ENCODE data around the gene C1QTNF9. TPM values are rescaled to one million over a fixed set of nuclear protein-coding genes. Genes with fewer than 3 reads are reported as not detected.

The C1QTNF9 gene
- total RNA-seq, 1 donor from 2014 or later, result not detected

DNA sequence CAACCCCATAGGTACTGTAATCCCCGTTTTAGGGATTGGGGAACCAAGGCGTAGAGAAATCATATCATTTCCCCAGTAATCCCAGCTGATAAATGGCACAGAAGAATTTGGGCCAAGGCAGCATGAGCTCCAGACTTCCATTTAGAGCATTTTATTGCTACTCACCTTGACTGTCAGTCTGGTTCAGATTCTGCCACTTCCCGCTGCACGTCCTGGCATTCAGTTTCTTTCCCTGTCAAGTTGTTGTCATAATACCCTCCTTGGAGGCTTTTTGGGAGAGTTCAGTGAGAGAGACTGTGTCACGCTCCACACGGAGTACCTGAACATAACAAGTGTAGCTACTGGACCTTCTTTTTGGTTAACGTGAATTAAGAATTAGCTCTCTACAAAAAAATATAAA, 7.5 kb upstream of the C1QTNF9 start:
- Histone ChIP-seq H3K9me3 (no peaks in the 10 kb centered on the region), H3K36me3 (peaks cover 21 to 66% of the 10 kb centered on the region in 2 donors), H3K4me3 (no peak overlapping the region), H3K27ac (no peak overlapping the region), H3K27me3 (no peaks in the 10 kb centered on the region), H3K4me1 (no peaks in the 10 kb centered on the region)
- DNase-seq (ENCODE audit: low spot score in 2 of 2), result no peak
- TF ChIP-seq CTCF (IDR thresholded peaks at IDR 0.05), result no peak
- intact Hi-C loops (cut with DNase I), result no loop called here

- intact Hi-C loops (cut with DNase I), result no loop called here
- Histone ChIP-seq H3K4me1 (no peaks in the 10 kb centered on the region), H3K36me3 (peaks cover 12 to 40% of the 10 kb centered on the region in 2 donors), H3K27me3 (no peaks in the 10 kb centered on the region), H3K9me3 (no peaks in the 10 kb centered on the region), H3K27ac (no peak overlapping the region), H3K4me3 (no peak overlapping the region)
- TF ChIP-seq CTCF (IDR thresholded peaks at IDR 0.05), result no peak
- DNase-seq (ENCODE audit: low spot score in 2 of 2), result no peak
Measured at GRCh38 chr13:24304620-24305019, 4.8 kb upstream of the C1QTNF9 start.

- Histone ChIP-seq H3K9me3 (no peaks in the 10 kb centered on the region), H3K27me3 (no peaks in the 10 kb centered on the region), H3K4me1 (no peaks in the 10 kb centered on the region), H3K4me3 (no peak overlapping the region), H3K36me3 (peaks cover 4 to 25% of the 10 kb centered on the region in 2 donors), H3K27ac (no peak overlapping the region)
- intact Hi-C loops (cut with DNase I), result no loop called here
- TF ChIP-seq CTCF (IDR thresholded peaks at IDR 0.05), result no peak
- no peak for DNase-seq (ENCODE audit: low spot score in 2 of 2)
Measured at GRCh38 chr13:24306632-24307031, 2.7 kb upstream of the C1QTNF9 start.

DNA sequence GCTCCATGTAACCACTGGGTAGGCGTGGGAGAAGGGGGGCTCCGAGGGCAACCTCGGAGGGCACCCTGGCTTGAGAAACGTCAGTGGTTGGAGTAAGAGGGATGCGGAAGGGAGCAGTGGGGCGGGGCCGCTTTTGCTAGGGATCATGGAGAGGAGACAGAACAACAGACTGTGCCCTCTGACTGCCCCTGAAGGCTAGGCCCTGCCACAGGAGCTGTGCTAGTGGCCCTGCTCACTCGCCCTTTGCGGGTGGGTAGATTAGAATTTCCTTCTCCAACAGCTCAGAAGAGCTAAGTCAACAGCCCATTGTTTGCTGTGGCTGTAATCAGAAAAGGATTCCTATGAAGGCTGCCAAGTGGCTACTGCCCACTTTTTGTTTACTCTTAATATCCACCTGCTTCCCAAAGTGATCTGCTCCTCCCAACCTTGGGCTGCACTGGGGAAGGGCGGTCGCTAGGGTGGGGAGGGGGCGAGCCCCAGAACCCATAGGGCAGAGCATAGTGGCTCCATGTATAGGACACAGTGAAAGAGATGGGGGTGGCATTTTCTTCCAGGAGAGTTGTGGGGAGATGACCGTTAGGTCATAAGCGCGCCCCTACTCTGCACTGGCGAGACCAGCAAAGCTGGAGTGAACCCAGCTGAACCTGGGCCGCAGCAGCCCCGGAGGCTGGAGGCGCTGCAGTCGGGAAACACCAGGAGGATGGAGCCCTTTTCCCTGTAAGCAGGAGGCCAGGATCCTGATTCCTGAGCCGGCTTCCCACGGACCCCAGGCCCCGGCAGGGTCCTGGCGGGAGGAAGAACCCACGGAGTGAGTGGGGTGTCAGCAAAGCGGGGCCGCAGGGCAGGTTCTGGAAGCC, 1.9 kb upstream of the C1QTNF9 start:
- Histone ChIP-seq H3K36me3 (peaks cover 4 to 22% of the 10 kb centered on the region in 2 donors), H3K27ac (no peak overlapping the region), H3K27me3 (no peaks in the 10 kb centered on the region), H3K9me3 (no peaks in the 10 kb centered on the region), H3K4me3 (no peak overlapping the region), H3K4me1 (no peaks in the 10 kb centered on the region)
- intact Hi-C loops (cut with DNase I), result no loop called here
- TF ChIP-seq CTCF (IDR thresholded peaks at IDR 0.05), result no peak
- DNase-seq (ENCODE audit: low spot score in 2 of 2), result no peak

- Histone ChIP-seq H3K36me3 (peaks cover under 1 to 16% of the 10 kb centered on the region in 2 donors), H3K4me1 (no peaks in the 10 kb centered on the region), H3K27me3 (no peaks in the 10 kb centered on the region), H3K4me3 (no peak overlapping the region), H3K27ac (no peak overlapping the region), H3K9me3 (no peaks in the 10 kb centered on the region)
- DNase-seq (ENCODE audit: low spot score in 2 of 2), result no peak
- intact Hi-C loops (cut with DNase I), result no loop called here
- TF ChIP-seq CTCF (IDR thresholded peaks at IDR 0.05), result no peak
Measured at GRCh38 chr13:24308068-24308445, 1.3 kb upstream of the C1QTNF9 start.

All from ascending aorta (tissue), 2 donors.